ENCODE results near the gene IER5L. TPM values are rescaled to one million over a fixed set of nuclear protein-coding genes. Genes with fewer than 3 reads are reported as not detected.
A peak's percentile ranks its signal among the peaks of the same experiment; 100 is the strongest.
"Not testable (repeated sequence)": the region's sequence is repeated elsewhere in the genome, so short reads cannot be mapped to it uniquely, and the experiment has no call there.

Gene IER5L
- total and polyA plus RNA-seq, 9 of the 15 experiments (the other 6 are each of a cell fraction or from before 2014, with no cell fraction given): 0.14 to 11.9 (median 0.52) TPM

DNA sequence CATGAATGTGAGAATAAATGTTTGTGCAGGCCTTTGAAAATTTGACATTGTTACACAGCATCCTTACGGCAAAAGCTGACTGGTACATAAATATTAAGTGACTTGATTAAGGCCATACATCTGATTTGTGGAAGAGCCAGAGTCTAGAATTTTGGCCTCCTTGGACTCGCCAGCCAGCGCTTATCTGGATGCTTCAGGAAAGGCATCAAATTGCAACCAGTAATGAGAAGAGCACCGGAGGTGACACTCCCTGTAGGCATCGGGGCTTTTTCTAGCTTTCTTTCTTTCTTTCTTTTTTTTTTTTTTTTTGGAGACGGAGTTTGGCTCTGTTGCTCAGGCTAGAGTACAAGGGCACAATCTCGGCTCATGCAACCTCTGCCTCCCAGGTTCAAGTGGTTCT is 13.2 kb upstream of the IER5L start (continued):
- TF ChIP-seq IFI16 (CRISPR knock-in tag; IDR thresholded peaks at IDR 0.05): no peak

DNA sequence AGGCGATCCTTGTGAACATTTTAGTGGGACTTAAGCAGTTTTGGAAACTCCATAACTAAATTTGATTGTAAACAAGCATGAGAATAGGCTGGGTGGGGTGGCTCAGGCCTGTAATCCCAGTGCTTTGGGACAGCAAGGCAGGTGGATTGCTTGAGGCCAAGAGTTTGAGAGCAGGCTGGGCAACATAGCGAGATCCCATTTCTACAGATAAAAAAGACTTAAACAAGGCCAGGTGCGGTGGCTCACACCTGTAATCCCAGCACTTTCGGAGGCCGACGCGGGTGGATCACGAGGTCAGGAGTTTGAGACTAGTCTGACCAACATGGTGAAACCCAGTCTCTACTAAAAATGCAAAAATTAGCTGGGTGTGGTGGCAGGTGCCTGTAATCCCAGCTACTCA is 11.9 kb upstream of the IER5L start:
- H3K9me3 ChIP-seq (replicated peaks; ENCODE audit: control insufficient read depth, insufficient read depth, low read depth, low read length); intact Hi-C loops (cut with micrococcal nuclease); DNase-seq (ENCODE audit: extremely low read depth in 1 of 4, low spot score in 3 of 4); H3K4me3 ChIP-seq; H3K9me1 ChIP-seq (ENCODE audit: control insufficient read depth, insufficient read depth, low read length); ATAC-seq; FAIRE-seq; BruUV-seq (replicated peaks); H3K79me2 ChIP-seq (ENCODE audit: control insufficient read depth, insufficient read depth, low read length); in situ Hi-C loops (cut with MboI); H2AFZ ChIP-seq (ENCODE audit: low read depth, low read length); H3K36me3 ChIP-seq (ENCODE audit: control insufficient read depth, insufficient read depth, low read length); CTCF ChIA-PET (ENCODE audit: low intra/inter-chr PET ratio); H3K4me2 ChIP-seq (ENCODE audit: insufficient read depth, low read length); H3K9ac ChIP-seq (ENCODE audit: insufficient read depth in 1 of 2, low read depth in 2 of 2, low read length in 2 of 2); H4K20me1 ChIP-seq (replicated peaks; ENCODE audit: control insufficient read depth, insufficient read depth, low read length); H3K4me1 ChIP-seq (replicated peaks in 1 of 2; ENCODE audit: control insufficient read depth in 2 of 2, insufficient read depth in 2 of 2, low read length in 2 of 2); H3K27ac ChIP-seq (ENCODE audit: extremely low read depth, low read depth, low read length): not testable (repeated sequence)
- peaks cover 3 to 12% of the 10 kb centered on the region in 2 experiments; a peak in 3 of 5 replicates for H3K27me3 ChIP-seq (ENCODE audit: control insufficient read depth in 2 of 2, insufficient read depth in 2 of 2, low read length in 2 of 2)
- TF ChIP-seq ZNF121 (CRISPR knock-in tag; conservative IDR thresholded peaks at IDR 0.05): peak; percentile 27; the same call in 1 of the 2 replicates
- POLR2A ChIA-PET: interaction anchor here (0.7 kb wide), 1 partner anchor 207 kb away, joined by 3 read pairs; no protein-coding TSS in a partner anchor
- 69% methylated on average over 8 of the region's 8 CpGs for WGBS (ENCODE audit: insufficient coverage, low coverage, missing lambda C conversion rate)

DNA sequence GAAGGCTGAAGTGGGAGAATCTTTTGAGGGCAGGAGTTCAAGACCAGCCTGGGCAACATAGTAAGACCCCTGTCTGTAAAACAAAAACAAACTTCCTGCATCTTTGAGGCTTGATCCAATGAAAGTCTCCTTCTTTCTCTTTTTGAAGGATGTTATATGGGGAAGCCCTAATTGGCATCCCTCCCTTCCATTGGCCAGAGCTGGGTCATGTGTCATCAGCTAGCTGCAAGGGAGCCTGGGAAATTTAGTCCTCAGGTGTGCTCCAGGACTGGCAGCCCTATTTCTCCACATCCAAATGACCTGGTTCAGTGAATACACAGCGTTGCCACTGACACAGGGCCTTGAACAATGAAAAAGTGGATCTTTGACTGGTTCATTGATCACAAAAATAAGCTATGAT is 9.0 kb upstream of the IER5L start:
- no peak for FAIRE-seq
- TF ChIP-seq CBX3 (IDR thresholded peaks at IDR 0.05; ENCODE audit: borderline replicate concordance in 1 of 2, low read length in 2 of 2) (peak in 1 of 2 experiments; percentile 42; a peak in 1 of 3 replicates), BMI1 (IDR thresholded peaks at IDR 0.05; ENCODE audit: low read length) (no peak), SRSF1 (IDR thresholded peaks at IDR 0.05; ENCODE audit: low read depth, low read length) (no peak)

More for the DNA sequence above, 9.0 kb upstream of the IER5L start:
- intact Hi-C loops (cut with micrococcal nuclease) (no loop called here), in situ Hi-C loops (cut with MboI) (no loop called here)
- no TSS peak for BruUV-seq (replicated peaks)
- POLR2A ChIA-PET: interaction anchor here (0.8 to 1.6 kb wide), 2 partner anchors 9 to 12 kb away, joined by 3 to 14 read pairs; partner anchors contain the start of gene IER5L
- CTCF ChIA-PET (ENCODE audit: low intra/inter-chr PET ratio): no interaction called here
- Histone ChIP-seq H3K9ac (ENCODE audit: insufficient read depth in 1 of 2, low read depth in 2 of 2, low read length in 2 of 2) (no peak overlapping the region), H3K4me3 (no peak overlapping the region), H3K27me3 (ENCODE audit: control insufficient read depth in 2 of 2, insufficient read depth in 2 of 2, low read length in 2 of 2) (no peaks in the 10 kb centered on the region), H3K27ac (ENCODE audit: extremely low read depth, low read depth, low read length) (no peak overlapping the region), H3K36me3 (ENCODE audit: control insufficient read depth, insufficient read depth, low read length) (no peaks in the 10 kb centered on the region), H4K20me1 (replicated peaks; ENCODE audit: control insufficient read depth, insufficient read depth, low read length) (no peaks in the 10 kb centered on the region), H3K4me2 (ENCODE audit: insufficient read depth, low read length) (no peak overlapping the region), H3K4me1 (replicated peaks in 1 of 2; ENCODE audit: control insufficient read depth in 2 of 2, insufficient read depth in 2 of 2, low read length in 2 of 2) (peaks cover 6 to 20% of the 10 kb centered on the region in 2 experiments; a peak in 4 of 5 replicates), H3K9me3 (replicated peaks; ENCODE audit: control insufficient read depth, insufficient read depth, low read depth, low read length) (peaks cover 6% of the 10 kb centered on the region), H3K79me2 (ENCODE audit: control insufficient read depth, insufficient read depth, low read length) (no peaks in the 10 kb centered on the region), H2AFZ (ENCODE audit: low read depth, low read length) (no peak overlapping the region), H3K9me1 (ENCODE audit: control insufficient read depth, insufficient read depth, low read length) (no peaks in the 10 kb centered on the region)
- ATAC-seq: no peak
- DNase-seq (ENCODE audit: extremely low read depth in 1 of 4, low spot score in 3 of 4): no peak
- WGBS (ENCODE audit: insufficient coverage, low coverage, missing lambda C conversion rate): 0% methylated on average over 1 of the region's 1 CpG

All from K562 (cell line).